Stimulated activated CD4-positive, alpha-beta T cell treated with anti-CD3 and anti-CD28 coated beads, Interleukin-4, amount 100 ng/mL, for 4 hours (primary cell): Measurements from ENCODE around the gene FAU.
"Not testable (repeated sequence)": the region's sequence is repeated elsewhere in the genome, so short reads cannot be mapped to it uniquely, and the experiment has no call there.

ENCODE experiments used
- DNase-seq, 2 experiments: peaks; one replicate each; pipeline ENCODE4 v3.0.0-alpha.2; 2020

Gene FAU

DNA sequence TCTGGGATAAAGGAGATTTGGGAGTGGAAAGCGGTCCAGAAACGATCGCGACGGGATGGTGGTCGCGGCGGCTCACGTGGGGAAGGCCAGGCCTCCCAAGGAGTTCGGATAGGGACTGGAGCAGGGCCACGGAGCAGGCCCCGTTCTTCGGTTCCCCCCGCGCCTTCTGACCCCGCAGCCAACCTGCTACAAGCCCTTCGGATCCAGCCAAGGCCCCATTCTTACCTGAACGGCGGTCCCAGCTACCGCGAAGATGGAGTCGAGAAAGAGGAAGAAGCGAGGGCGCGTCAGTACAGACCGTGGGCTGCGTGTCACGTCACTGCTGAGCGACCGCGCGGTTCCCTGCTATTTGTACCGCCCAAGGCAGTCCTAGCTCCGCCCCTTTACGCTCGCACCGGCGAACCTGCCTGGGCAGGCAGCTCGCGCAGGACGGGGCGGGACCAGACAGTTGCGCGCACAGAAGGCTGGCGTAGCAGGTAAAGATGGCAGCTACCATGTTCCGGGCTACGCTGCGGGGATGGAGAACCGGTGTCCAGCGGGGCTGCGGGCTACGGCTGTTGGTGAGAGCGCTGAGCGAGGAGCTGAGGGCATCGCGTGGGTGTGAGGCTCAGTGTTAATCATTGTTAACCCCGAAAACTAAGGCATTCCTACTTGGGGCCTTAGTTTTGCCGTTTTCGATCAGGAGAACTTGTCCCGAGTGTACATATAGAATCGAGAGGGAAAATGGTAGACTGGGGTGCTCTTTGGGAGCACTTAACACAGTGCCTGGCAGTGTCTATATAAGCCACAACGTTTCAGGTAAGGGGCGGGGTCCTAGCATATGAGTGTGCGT, at the start of gene FAU, which contains the start of gene MRPL49:
Gene FAU (minus strand): TSS at position 270 of the 832 bp plus-strand sequence. CDS start 321 bp downstream, outside the sequence.
Gene MRPL49 (plus strand): TSS at position 457 of the 832 bp plus-strand sequence. CDS start 26 bp downstream, at position 483.
- peak; percentile 97 to 99 for DNase-seq

DNA sequence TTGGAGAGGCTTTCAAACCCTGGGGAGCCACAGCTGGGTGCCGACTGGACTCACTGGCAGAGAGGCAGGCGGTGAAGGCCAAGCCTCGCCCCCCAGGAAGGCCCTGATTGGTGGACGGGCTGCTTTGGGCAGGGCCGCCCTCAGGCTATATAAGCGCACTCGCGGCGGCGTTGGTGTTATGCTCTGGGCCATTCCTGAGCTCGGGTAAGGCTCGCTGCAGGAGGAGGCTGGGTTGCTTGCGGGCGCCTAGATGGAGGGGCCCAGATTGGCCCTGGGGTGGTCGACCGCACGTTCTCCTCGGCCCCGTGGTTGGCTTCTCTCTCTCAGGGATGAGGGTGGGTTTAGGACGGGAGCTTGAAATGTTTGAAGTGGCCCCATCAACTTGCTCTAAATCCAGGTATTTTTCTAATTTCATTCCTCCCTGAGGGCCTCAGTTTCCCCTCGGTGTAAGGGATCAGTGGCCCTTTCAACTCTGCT, 48.2 kb upstream of the FAU start, which contains the start of gene SPDYC:
Gene SPDYC (plus strand): TSS at position 176 of the 477 bp plus-strand sequence. CDS start 1,125 bp downstream, outside the sequence.
- DNase-seq, result no peak

DNA sequence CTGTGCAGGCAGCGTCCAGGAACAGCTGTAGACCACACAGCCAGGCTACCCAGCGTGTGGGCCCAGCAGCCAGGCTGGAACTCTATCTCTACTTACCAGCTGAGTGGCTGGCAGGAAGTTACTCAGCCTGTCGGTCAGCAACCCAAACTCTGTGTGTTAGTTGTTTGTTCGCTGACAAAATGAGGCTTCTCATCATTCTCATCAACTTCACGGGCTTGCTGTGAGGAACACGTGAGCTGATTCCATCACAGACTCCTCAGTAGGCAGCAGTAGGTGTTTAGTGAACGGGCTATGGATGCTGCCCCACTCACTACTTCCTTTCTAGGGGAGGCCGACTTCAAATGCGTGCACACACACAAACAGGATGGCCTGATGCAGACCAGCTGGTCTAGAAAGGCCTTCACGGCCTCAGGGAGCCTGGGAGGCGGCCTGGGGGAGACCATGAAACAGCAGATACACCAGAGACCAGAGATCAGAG, 47.3 kb upstream of the FAU start:
- no peak for DNase-seq

DNA sequence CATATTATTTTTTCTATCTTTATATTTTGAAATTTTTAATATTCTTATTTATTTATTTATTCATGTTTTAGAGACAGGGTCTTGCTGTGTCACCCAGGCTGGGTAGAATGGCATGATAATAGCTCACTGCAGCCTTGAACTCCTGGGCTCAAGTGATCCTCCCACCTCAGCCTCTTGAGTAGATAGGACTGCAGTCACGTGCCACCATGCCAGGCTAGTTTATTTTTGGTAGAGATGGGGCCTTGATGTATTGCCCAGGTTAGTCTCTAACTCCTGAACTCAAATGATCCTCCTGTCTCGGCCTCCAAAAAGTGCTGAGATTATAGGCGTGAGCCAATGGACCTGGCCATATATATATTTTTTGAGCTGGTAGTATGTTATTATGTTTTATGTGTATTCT, 45.7 kb upstream of the FAU start:
- DNase-seq, result no peak

DNA sequence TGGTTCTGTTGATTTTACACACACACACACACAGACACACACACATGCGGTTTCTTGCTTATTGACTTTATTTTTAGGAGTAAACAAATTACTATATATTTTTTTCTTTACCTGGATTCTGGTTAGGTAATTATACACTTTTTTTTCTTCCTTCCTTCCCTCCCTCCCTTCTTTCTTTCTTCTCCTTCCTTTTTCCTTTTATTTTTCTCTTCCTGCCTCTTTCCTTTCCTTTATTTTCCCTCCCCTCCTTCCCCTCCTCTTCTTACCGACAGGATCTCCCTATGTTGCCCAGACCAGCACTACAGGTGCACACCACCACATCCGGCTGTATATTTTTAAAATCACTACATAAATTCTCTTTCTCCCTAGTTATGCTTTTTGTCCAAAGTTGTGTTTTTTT, 45.0 kb upstream of the FAU start:
- no peak for DNase-seq

DNA sequence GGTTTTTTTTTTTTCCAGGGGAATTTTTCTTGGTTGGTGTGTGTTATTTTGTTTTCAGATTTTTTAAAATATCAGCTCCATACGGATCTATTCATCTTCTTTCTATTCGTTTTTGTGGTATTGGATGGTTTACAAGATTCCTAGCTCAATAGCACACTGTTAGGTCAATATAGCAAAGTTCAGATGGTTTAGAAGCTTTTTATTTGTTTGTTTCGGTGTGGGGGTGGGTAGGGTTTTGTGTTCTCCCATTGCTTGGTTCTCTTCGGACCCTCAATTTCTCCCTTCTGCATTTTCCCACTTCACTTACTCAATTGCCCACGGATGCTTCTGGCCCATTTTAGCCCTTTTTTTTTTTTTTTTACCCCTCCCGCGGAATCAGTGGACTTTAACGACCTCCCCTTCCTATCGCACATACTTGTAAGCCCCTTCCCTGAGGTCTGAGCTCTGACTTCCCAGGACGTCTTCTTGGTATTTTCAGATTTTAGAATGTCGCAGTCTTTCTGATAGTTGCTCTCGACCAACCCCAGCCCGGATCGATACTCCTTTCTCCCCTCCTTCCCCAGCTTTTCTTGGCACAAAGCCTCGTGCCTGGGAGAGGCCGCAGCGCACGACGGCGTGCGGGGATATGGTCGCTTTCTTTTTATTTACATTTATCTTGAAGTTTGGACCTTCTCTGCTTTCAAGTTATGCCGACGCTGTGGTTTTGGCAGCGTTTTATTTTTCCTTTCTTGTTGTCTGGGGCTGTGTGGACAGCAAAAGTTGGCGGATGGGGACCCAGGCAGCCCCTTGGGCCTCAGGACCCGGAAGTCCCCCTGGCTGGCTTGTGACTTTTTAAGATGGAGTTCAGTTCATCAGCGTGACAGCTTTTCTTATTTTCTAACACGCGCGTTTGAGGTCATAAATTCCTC, 43.7 kb upstream of the FAU start:
- DNase-seq, result no peak

DNA sequence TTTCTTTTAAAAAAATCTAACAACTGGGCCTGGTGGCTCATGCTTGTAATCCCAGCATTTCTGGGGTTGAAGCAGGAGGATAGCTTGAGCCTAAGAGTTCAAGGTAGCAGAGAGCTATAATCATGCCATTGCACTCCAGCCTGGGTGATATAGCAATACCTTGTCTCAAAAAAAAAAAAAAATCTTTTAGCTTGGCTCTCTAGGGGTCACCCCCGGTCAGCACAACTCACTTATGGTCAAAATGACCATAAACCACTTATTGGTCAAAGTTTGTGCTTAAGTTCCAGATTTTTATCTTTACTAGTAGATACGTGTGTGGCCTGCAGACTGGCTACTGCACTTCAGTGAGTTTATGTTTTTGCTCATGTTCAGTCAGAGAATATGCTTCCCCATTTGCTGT, 41.8 kb upstream of the FAU start:
- DNase-seq, result no peak

DNA sequence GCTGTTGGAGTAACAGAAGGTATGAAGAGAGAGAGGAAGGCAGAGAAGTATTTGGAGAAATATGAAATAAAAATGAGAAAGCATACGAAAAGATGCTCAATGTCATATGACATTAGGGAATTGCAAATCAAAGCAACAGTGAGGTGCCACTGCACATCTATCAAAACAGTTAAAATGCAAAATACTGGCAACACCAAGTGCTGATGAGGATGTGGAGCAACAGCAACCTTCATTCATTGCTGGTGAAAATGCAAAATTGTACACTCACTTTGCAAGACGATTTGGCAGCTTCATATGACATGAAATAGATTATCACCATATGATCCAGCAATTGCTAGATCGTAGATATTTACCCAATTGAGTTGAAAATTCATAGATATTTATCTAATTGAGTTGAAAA, 38.7 kb upstream of the FAU start:
- no peak for DNase-seq

DNA sequence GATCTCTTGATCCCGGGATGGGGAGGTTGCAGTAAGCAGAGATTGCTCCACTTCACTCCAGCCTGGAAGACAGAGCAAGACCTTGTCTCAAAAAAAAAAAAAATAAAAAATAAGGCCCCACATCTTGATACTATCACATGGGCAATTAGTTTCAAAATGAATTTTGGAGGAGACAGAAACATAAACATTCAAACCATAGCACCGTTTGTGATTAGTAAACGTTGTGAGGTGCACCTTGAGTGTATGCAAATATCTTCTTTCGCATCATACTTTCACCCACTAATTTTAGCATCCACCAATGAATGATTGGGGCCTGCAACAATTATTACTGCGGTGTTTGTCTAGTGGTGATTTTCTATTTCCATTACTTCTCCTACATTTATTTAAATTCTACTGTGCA, 37.1 kb upstream of the FAU start:
- no peak for DNase-seq

DNA sequence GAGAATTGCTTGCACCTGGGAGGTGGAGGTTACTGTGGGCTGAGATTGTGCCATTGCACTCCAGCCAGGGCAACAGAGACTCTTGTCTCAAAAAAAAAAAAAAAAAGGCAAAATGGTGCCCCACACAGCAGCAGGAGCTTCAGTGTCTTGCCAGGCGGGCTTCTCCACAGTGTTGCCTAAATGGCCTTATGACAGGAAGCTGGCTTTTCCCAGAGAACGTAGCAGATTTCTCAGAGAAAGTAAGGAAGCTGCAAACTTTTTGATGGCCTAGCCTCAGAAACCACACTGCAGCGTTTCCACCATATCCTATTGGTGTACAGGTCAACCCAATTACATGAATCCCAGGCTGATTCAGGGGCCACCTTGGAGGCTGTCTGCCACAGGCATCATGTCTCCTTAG, 35.4 kb upstream of the FAU start:
- DNase-seq, result no peak

DNA sequence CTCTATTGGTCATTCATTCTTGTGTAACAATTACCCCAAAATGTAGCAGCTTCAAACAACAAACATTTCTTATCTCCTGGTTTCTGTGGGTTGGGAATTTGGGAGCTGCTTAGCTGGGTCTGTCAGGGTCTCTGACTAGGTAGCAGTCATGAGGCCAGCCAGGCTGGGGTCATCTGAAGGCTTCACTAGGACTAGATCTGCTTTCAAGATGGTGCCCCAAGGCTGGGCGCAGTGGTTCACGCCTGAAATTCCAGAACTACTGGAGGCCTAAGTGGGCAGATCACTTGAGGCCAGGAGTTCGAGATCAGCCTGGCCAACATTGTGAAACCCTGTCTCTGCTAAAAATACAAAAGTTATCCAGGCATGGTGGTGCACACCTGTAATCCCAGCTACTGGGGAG, 35.0 kb upstream of the FAU start:
- DNase-seq, result no peak

DNA sequence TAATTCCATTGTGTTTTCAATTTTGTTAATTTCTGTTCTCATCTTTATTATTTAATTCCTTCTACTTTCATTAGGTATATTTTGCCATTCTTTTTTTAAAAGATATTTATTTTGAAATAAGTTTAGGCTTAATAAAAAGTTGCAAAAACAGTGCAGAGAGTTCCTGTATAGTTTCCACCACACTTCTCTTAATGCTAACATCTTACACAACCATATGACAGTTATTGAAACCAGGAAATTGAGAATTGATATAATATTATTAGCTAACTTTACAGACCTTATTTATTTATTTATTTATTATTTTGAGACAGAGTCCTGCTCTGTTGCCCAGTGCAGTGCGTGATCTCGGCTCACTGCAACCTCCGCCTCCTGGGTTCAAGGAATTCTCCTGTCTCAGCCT, 34.3 kb upstream of the FAU start:
- no peak for DNase-seq

DNA sequence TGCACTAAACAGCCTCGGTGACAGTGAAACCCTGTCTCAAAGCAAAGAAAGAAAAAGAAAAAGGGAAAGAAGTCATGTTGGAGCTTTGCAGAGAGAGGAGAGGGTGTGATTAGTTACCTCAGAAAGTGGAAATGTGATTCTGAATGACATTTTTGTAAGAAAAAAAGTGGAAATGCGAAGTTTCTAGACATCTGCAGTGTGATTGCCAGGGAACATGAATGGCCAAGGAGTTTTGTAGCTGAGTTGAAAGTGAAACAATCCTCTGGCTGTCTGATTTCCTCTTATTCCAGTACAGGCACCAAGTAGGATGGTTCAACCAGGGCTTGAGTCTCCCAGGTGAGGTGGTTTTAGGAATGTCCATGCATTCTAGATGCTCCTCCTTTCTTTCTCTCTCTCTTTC, 30.2 kb upstream of the FAU start:
- DNase-seq, result no peak

DNA sequence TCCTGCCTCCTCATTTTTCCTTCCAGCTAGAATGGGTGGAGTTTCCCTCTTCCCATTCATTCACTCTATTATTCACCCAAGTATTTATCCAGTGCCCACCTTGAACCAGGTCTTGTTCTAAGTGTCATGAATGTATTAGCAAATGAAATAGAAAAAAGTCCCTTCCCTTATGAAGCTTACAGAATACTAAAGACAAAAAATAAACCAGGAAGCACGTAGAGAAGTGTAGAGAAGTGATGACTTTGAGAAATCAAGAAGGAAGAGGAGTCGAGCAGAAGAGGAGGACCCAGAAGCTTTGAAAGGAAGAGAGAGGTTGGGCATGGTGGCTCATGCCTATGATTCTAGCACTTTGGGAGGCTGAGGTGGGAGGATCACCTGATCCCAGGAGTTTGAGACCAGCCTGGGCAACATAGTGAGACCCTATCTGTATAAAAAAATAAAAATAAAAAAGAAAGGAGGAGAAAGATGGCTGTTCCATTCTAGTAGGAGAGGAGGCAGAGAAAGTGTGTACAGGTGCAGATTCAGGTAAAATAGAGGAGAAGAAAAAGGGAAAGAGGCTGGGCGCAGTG, 29.5 kb upstream of the FAU start:
- DNase-seq, result no peak

DNA sequence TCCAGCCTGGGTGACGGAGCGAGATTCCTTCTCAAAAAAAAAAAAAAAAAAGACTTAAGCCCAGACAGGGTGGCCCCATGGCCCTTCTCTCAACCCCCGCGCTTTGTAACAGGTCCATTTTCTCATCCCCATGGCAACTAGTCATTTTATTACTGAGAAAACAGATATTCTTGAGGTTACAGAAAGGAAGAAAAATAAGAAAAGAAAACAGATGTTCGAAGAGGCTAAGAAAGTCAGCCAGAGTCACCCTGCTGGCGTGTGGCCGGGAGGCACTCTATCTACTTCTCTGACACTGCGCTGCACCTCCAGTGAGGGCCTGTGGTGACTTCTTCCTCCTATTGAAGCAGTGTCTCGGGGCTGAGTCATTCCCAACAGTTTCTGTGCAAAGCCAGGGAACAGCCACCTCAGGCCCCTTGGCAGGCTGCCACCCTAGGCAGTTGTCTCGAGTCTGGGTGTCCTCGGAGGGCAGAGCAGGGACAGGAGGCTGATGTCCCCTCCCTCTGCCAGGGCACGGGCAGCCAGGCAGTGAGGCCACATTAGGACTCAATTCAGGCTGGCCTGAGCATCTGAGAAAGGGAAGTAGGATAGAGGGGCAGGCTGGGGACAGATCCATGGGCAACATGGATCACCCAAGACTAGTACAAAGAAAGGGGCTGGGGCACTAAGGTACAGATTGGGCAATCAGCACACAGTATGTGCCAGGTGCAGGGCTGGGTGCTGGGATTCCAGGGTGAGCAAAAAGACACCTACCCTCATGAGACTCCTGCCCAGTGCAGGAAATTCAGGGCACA, 28.8 kb upstream of the FAU start:
- no peak for DNase-seq

DNA sequence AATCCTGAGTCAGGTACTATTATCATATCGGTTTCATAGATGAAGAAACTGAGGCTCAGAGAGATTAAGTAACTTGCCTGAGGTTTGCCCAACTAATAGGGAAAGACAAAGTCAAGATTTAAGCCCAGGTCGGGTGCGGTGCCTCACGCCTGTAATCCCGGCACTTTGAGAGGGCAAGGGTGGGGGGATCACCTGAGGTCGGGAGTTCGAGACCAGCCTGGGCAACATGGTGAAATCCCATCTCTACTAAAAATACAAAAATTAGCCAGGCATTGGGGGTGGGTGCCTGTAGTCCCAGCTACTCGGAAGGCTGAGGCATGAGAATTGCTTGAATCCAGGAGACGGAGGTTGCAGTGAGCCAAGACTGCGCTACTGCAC, 28.2 kb upstream of the FAU start:
- DNase-seq, result not testable (repeated sequence)

DNA sequence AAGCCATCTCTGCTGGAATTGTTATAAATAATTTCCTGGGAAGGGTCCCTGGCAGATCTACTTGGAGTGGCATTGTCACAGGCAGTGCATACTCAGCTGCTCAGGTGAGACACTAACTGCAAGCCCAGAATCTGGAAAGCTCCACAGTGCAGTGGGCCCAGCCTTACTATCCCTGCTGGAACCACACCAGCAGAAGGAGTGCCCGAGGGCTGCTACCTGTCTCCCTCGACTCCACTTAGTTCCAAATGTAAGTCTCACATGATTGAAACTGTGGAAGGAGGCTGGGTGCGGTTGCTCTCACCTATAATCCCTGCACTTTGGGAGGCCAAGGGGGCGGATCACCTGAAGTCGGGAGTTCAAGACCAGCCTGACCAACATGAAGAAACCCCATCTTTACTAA, 26.7 kb upstream of the FAU start:
- DNase-seq, result no peak

DNA sequence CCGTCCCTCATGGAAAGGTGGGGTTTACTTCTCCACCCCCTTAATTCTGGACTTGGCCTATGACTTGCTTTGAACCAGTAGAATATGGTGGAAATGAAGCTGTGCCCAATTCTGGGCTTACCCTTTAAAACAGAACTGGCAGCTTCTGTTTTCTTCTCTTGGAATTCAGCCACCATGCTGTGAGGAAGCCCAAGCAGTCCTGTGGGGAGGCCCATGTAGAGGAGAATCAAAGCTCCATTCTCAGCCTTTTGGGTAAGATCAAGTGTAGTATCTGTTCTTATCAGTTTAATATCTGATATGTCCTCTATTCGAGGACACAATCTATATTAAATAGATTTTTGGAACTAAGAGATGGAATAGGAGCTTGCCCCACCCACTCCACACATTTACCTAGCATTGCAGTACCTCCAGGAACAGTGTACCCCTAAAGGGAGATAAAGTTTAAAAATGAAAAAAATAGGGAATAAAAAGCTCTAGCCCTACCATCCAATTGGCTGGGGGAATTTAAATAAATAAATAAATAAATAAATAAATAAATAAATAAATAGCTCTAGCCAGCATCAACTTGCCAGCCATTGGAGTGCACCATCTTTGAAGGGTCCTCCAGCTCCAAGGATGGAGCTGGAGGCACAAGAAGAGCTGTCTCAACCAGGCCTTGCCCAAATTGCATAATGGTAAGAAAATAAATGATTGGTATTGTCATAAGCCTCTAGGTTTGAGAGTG, 25.6 kb upstream of the FAU start:
- DNase-seq, result no peak

DNA sequence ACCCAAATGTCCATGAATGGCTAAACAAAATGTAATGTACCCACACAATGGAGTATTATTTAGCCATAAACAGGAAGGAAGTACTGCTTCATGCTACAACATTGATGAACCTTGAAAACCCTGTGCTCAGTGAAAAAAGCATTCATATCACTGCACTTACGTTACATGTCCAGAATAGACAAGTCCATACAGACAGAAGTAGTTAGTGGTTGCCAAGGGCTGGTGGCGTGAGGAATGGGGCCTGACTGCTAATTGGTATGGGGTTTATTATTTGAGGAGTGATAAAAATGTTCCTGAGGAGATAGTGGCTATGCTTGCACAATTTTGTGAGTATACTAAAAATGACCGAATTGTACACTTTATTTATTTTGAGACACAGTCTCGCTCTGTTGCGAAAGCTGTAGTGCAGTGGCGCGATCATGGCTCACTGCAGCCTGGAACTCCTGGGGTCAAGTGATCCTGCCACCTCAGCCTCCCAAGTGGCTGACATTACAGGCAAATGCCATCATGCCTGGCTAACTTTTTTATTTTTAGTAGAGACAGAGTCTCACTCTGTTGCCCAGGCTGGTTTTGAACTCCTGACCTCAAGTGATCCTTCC, 20.1 kb upstream of the FAU start:
- DNase-seq, result no peak

DNA sequence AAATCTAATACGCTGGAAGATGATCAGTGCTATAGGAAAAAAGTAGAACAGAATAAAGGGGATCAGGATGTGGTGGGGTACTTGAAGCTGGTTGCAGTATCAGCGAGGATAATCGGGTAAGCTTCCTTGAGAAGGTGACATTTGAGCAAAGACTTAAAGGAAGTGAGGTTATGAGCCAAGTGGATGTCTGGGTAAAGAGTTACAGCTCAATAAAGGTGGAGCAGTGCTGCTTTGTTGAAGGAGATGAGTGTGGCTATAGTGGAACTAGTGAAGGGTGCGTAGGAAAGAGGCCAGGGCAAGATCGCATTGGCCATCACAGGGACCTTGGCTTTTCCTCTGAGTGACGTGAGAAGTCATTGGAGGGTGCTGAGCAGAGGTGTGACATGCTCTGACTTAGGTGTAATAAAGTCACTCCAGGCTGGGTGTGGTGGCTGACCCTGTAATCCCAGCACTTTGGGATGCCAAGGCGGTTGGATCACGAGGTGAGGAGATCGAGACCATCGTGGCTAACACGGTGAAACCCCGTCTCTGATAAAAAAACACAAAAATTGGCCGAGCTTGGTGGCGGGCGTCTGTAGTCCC, 14.7 kb upstream of the FAU start:
- DNase-seq, result no peak

DNA sequence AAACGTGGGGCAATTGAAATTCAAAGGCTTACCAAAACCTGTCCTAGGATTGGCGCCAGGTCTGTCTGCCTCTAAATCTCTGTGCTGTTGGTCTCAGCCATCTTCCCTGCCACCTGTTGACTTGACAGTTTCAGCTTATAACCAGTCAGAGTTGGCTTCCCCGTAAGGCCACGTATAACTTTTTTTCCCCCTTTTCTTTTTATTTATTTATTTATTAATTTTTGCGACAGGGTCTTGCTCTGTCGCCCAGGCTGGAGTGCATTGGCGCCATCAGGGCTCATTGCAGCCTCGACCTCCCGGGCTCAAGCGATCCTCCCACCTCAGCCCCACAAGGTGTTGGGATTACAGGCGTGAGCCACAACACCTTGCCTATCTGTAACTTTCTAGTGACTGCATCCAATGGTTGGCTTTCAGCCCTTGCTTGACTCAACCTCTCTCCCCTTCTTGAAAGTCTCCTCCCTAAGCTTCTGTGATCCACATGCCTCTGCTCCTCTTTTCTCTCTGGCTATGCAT, 13.8 kb upstream of the FAU start:
- DNase-seq, result no peak
